ENCODE results near the gene CHRNA5.
"Not testable (repeated sequence)": the region's sequence is repeated elsewhere in the genome, so short reads cannot be mapped to it uniquely, and the experiment has no call there.

CHRNA5 gene

GRCh38 chr15:78539464-78540140 lies 25.7 kb upstream of the CHRNA5 start:
- not testable (repeated sequence) for H4K8ac ChIP-seq (ENCODE audit: low read length); DNase-seq; H2BK12ac ChIP-seq (ENCODE audit: low read length in 2 of 2); H3K23ac ChIP-seq (ENCODE audit: low read length in 2 of 2); H2BK15ac ChIP-seq (ENCODE audit: low read depth, poor library complexity, severe bottlenecking); H2AK5ac ChIP-seq (ENCODE audit: low read length, severe bottlenecking); H3K4me1 ChIP-seq (ENCODE audit: control insufficient read depth, insufficient read depth, low read depth, low read length); H2BK5ac ChIP-seq (ENCODE audit: low read depth, low read length, poor library complexity, severe bottlenecking); H3K9me3 ChIP-seq (ENCODE audit: control insufficient read depth, low read length); H3K27me3 ChIP-seq (ENCODE audit: control insufficient read depth in 1 of 2, insufficient read depth in 1 of 2, low read length in 2 of 2); H2BK120ac ChIP-seq (ENCODE audit: low read depth, low read length); H4K91ac ChIP-seq (ENCODE audit: low read length)
- Histone ChIP-seq H3K14ac (ENCODE audit: low read length in 2 of 2) (peak overlapping the region in 1 of 2 experiments; percentile 98), H3K4me2 (ENCODE audit: low read length, poor library complexity, severe bottlenecking) (peak overlapping the region; percentile 96), H3K27ac (ENCODE audit: low read length, poor library complexity, severe bottlenecking) (peak overlapping the region; percentile 14), H3K36me3 (ENCODE audit: control insufficient read depth in 1 of 2, insufficient read depth in 2 of 2, low read depth in 1 of 2, low read length in 2 of 2) (peaks cover 7 to 29% of the 10 kb centered on the region in 2 experiments), H2AFZ (ENCODE audit: low read depth, low read length) (peak overlapping the region; percentile 95), H3K9ac (ENCODE audit: low read length) (peak overlapping the region; percentile 98), H3K4me3 (ENCODE audit: insufficient read depth in 1 of 2, low read depth in 1 of 2, low read length in 2 of 2) (peak overlapping the region in 1 of 2 experiments; percentile 97), H3K79me1 (replicated peaks; ENCODE audit: low read length, poor library complexity, severe bottlenecking) (peaks cover 10% of the 10 kb centered on the region), H3K18ac (ENCODE audit: low read depth in 1 of 2, low read length in 2 of 2) (peak overlapping the region; percentile 15 to 96), H3K4ac (ENCODE audit: low read depth in 1 of 2, low read length in 2 of 2) (peak overlapping the region; percentile 54 to 92)
- 97% methylated on average over 17 of the region's 18 CpGs for WGBS

- Histone ChIP-seq H2BK120ac (ENCODE audit: low read depth, low read length) (peak within 1 kb of the TSS; percentile 74), H3K27me3 (ENCODE audit: control insufficient read depth in 1 of 2, insufficient read depth in 1 of 2, low read length in 2 of 2) (no peaks in the 10 kb centered on the region), H3K4me1 (ENCODE audit: control insufficient read depth, insufficient read depth, low read depth, low read length) (peaks cover 3% of the 10 kb centered on the region), H4K8ac (ENCODE audit: low read length) (peak within 1 kb of the TSS; percentile 92), H3K23ac (ENCODE audit: low read length in 2 of 2) (peak within 1 kb of the TSS in 1 of 2 experiments; percentile 94), H2BK5ac (ENCODE audit: low read depth, low read length, poor library complexity, severe bottlenecking) (peak within 1 kb of the TSS; percentile 96), H3K18ac (ENCODE audit: low read depth in 1 of 2, low read length in 2 of 2) (peak within 1 kb of the TSS; percentile 67 to 96), H3K79me1 (replicated peaks; ENCODE audit: low read length, poor library complexity, severe bottlenecking) (peaks cover 10% of the 10 kb centered on the region), H3K36me3 (ENCODE audit: control insufficient read depth in 1 of 2, insufficient read depth in 2 of 2, low read depth in 1 of 2, low read length in 2 of 2) (peaks cover 7 to 36% of the 10 kb centered on the region in 2 experiments), H3K9me3 (ENCODE audit: control insufficient read depth, low read length) (no peaks in the 10 kb centered on the region), H3K9ac (ENCODE audit: low read length) (peak within 1 kb of the TSS; percentile 98), H3K14ac (ENCODE audit: low read length in 2 of 2) (peak within 1 kb of the TSS in 1 of 2 experiments; percentile 98), H4K91ac (ENCODE audit: low read length) (peak within 1 kb of the TSS; percentile 5), H3K4me3 (ENCODE audit: insufficient read depth in 1 of 2, low read depth in 1 of 2, low read length in 2 of 2) (peak within 1 kb of the TSS; percentile 90 to 97), H3K4ac (ENCODE audit: low read depth in 1 of 2, low read length in 2 of 2) (peak within 1 kb of the TSS; percentile 61 to 95), H2AK5ac (ENCODE audit: low read length, severe bottlenecking) (peak within 1 kb of the TSS; percentile 24), H3K27ac (ENCODE audit: low read length, poor library complexity, severe bottlenecking) (peak within 1 kb of the TSS; percentile 98), H2BK12ac (ENCODE audit: low read length in 2 of 2) (no peak within 1 kb of the TSS), H2AFZ (ENCODE audit: low read depth, low read length) (peak within 1 kb of the TSS; percentile 95), H3K4me2 (ENCODE audit: low read length, poor library complexity, severe bottlenecking) (peak within 1 kb of the TSS; percentile 96), H2BK15ac (ENCODE audit: low read depth, poor library complexity, severe bottlenecking) (peak within 1 kb of the TSS; percentile 99)
- whole genome bisulfite sequencing = under 1% methylated on average over 48 of the region's 56 CpGs
- peak; percentile 90 for DNase-seq
Observed at GRCh38 chr15:78540141-78540870, 25.0 kb upstream of the CHRNA5 start, which contains the start of gene PSMA4. TSS of gene PSMA4 (plus strand) at chr15:78540444. CDS start at chr15:78541928, 1,484 bp downstream.

GRCh38 chr15:78540871-78541743 lies 24.2 kb upstream of the CHRNA5 start:
- peak overlapping the region in 1 of 2 experiments; percentile 84 for H3K4ac ChIP-seq (ENCODE audit: low read depth in 1 of 2, low read length in 2 of 2)
- H3K4me3 ChIP-seq (ENCODE audit: insufficient read depth in 1 of 2, low read depth in 1 of 2, low read length in 2 of 2) = peak overlapping the region; percentile 90 to 97
- H2AK5ac ChIP-seq (ENCODE audit: low read length, severe bottlenecking) = peak overlapping the region; percentile 24
- peak overlapping the region; percentile 63 for H2AFZ ChIP-seq (ENCODE audit: low read depth, low read length)
- no peaks in the 10 kb centered on the region for H3K27me3 ChIP-seq (ENCODE audit: control insufficient read depth in 1 of 2, insufficient read depth in 1 of 2, low read length in 2 of 2)
- no peak overlapping the region for H2BK5ac ChIP-seq (ENCODE audit: low read depth, low read length, poor library complexity, severe bottlenecking)
- H2BK12ac ChIP-seq (ENCODE audit: low read length in 2 of 2) = no peak overlapping the region
- H3K18ac ChIP-seq (ENCODE audit: low read depth in 1 of 2, low read length in 2 of 2) = peak overlapping the region; percentile 67 to 87
- H4K91ac ChIP-seq (ENCODE audit: low read length) = no peak overlapping the region
- H3K27ac ChIP-seq (ENCODE audit: low read length, poor library complexity, severe bottlenecking) = peak overlapping the region; percentile 63
- H2BK120ac ChIP-seq (ENCODE audit: low read depth, low read length) = peak overlapping the region; percentile 74
- peak; percentile 57 for DNase-seq
- H3K23ac ChIP-seq (ENCODE audit: low read length in 2 of 2) = peak overlapping the region in 1 of 2 experiments; percentile 52
- WGBS = 12% methylated on average over 16 of the region's 17 CpGs
- H3K14ac ChIP-seq (ENCODE audit: low read length in 2 of 2) = peak overlapping the region in 1 of 2 experiments; percentile 95
- H3K79me1 ChIP-seq (replicated peaks; ENCODE audit: low read length, poor library complexity, severe bottlenecking) = peaks cover 11% of the 10 kb centered on the region
- peaks cover 3% of the 10 kb centered on the region for H3K4me1 ChIP-seq (ENCODE audit: control insufficient read depth, insufficient read depth, low read depth, low read length)
- peak overlapping the region; percentile 92 for H4K8ac ChIP-seq (ENCODE audit: low read length)
- peak overlapping the region; percentile 96 for H3K4me2 ChIP-seq (ENCODE audit: low read length, poor library complexity, severe bottlenecking)
- peaks cover 10 to 44% of the 10 kb centered on the region in 2 experiments for H3K36me3 ChIP-seq (ENCODE audit: control insufficient read depth in 1 of 2, insufficient read depth in 2 of 2, low read depth in 1 of 2, low read length in 2 of 2)
- no peak overlapping the region for H2BK15ac ChIP-seq (ENCODE audit: low read depth, poor library complexity, severe bottlenecking)
- no peaks in the 10 kb centered on the region for H3K9me3 ChIP-seq (ENCODE audit: control insufficient read depth, low read length)
- H3K9ac ChIP-seq (ENCODE audit: low read length) = peak overlapping the region; percentile 98

All from mesenchymal stem cell (in vitro differentiated cells and primary cell).